Stimulated activated CD4-positive, alpha-beta T cell treated with anti-CD3 and anti-CD28 coated beads, TNF-alpha, amount 100 ng/mL, for 24 hours (primary cell): ENCODE measurements around the gene ZWILCH.
"Not testable (repeated sequence)": the region's sequence is repeated elsewhere in the genome, so short reads cannot be mapped to it uniquely, and the experiment has no call there.

Experiments
- DNase-seq, 3 experiments: peaks; one replicate each; pipeline ENCODE4 v3.0.0-alpha.2; 2020; ENCODE audit warnings: low read depth in 3 of 3

Gene ZWILCH

DNA sequence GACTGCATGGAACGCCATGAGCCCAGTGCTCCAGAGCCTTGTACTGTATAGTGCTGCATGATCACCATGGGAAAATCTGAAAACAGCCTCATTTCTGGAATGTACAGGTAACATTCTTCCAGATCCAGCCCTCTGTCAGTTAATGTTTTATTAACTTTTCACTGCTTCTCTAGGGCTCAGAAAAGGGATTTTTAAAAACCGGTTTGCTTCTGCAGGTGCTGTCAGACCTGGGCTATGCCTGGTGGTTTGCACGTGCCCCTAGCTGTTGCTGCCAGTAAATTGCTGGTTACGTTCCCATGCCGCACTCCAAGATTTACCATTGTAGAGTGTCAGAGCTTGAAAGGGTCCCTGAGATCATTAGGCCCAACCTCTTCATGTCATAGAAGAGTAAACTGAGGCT, 16.6 kb upstream of the ZWILCH start:
- no peak for DNase-seq

- no peak for DNase-seq
These were observed 15.8 kb upstream of the ZWILCH start for GRCh38 chr15:66489179-66489791.

DNA sequence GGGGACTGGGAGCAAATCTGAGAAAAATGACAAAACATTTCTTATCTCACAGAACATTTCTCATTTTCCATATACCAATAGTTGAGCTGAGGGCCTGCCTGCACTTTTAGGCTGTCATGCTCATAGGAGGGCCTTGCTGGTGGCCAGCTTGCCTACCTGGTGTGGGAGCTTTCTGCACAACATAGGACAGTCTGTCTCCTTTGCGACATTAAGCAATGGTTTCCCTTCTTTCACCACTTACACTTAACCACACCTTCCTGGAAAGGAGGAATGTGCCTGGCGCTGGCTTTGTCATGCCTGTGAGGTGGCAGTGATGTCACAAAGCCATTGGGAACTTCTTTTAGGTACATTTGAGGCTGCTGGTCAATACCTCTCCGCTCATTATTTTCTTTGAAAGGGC, 13.3 kb upstream of the ZWILCH start:
- DNase-seq = no peak

DNA sequence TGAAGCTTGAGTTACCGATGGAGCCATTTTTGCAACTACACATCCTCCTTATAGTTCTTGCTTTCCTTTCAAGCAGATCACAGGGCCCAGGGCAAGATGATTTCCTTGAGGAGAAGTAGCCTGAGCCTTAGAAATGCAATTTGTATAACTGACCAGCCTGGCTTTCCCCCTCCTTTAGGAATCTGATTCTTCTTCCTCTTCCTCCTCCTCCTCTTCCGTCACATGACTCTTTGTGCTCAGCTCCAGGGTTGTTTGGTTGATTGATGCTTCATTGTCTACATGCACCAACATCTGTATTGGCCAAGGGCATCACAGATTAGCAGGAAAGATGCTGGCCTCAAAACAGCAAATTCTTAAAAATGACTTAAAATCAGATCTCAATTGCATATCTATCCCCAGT, 10.9 kb upstream of the ZWILCH start:
- no peak for DNase-seq

GRCh38 chr15:66496951-66497501, 8.1 kb upstream of the ZWILCH start:
- DNase-seq = no peak

DNA sequence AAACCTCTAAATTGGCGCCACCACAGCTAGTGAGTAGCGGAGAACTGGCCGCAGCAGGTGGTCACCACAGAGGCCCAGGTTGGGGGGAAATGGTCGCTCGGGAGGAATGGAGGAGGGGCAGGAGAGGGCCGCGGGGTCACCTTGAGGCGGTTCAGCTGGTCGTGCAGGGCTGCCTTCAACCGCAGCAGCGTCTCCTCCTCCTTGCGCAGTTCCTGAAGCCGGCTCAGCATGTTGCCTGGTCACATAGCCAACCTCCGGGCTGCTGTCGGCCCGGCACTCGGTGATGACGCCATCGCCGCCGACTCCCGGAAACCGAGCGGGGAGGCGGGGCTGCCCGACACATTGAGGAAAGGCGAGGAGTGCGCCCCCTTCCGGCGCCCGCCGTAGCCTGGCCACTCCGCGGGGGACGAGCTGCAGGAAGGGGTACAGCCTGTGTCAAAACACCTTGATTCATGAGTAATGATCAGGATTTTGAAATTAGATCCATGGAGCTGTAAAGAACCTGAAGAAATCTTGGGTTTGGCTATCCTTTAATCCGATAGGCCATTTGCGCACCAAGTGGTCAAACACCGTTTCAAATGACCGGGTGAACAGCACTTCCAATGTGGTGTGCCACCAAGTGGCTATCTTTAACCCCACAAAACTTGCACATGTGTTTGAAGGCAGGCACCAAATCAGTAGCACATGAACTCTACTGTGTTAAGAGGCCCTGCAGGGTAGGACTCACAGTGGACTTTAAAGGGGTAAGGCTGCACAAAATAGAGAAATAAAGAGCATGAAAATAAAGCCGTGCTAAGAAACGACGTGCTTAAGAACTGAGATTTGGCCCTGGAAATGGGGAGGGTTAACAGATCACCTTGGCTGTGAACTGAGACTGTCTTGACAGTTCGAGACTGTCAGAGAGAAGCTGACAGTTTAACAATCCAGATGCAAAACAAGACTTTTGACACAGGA, 7.3 kb upstream of the ZWILCH start, which contains the start of gene SNAPC5:
SNAPC5 (minus strand) TSS at position 261 of the 954 bp plus-strand sequence; CDS start at position 230, 31 bp downstream.
- peak; percentile 95 to 98 (median 98) for DNase-seq

DNA sequence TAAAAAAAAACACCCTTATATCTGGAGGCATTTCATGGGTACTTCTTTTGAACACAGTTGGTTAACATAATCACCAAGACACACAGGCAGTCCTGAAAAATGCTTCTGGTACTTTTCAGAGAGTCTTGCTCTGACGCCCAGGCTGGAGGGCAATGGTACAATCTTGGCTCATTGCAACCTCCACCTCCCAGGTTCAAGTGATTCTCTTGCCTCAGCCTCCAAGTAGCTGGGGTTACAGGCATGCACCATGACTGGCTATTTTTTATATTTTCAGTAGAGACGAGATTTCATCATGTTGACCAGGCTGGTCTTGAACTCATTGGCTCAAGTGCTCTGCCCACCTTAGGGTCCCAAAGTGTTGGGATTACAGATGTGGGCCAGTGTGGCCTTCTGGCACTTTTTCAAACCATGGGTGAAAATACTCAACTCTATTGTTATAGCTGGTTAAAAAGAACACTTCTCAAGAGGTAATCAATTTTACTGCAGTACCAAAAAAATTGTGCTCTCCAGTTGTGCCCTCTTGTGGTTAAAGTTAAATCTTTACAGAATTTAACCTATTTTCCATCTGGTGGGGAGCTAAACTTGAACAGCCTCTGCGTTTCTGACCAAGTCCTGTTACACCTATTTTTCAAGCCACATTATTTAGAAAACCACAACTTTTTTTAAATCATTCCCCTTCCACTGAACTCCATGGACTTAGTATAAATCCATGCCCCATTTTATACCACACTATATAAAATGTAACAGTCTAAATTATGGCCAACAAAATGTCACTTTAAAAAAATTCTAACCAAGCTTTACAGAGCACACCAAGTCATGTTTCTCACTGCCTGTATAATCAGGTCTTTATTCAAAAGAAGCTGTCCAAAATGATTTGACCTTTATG, 6.4 kb upstream of the ZWILCH start:
- no peak for DNase-seq

DNA sequence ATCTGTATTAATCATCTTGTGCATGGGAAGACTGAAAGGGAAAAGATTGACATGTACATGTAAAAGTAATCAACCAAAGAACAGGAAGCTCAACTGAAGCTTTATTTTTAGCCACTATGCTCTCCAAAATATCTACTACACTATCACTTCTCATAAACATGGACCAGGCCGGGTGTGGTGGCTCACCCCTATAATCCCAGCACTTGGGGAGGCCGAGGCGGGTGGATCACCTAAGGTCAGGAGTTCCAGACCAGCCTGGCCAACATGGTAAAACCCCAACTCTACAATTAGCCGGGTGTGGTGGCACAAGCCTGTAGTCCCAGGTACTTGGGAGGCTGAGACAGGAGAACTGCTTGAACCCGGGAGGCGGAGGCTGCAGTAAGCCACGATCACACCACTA, 4.8 kb upstream of the ZWILCH start:
- not testable (repeated sequence) for DNase-seq

- DNase-seq = no peak
These were observed 2.6 kb upstream of the ZWILCH start for GRCh38 chr15:66502491-66502890.

DNA sequence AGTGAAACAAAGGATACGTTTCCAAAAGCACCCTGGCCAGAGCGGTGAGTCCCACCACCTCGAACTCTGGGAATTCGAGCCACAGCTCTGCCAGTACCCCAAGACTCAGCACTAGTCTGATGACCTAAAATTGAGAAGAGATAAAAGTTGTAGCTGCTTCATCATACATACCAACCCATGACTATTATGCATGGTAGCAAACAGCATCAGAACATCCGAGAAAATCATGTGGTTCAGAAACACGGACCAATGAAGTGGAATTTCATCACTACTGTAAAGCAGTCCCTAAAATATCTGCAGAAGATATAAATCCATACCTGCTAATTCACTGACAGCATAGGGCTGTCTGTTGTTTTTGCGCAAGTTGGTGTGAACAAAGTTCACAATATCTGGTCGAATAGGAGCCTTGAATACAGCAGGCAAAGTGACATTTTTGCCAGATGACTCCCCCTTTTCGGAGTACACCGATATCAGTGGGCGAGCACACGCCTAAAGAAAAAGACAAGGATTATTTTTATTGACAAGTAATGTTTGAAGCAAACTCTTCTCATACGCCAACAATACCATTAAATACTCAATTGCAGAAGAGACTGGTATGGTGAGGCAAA, 2.0 kb upstream of the ZWILCH start:
- DNase-seq = not testable (repeated sequence)

GRCh38 chr15:66503780-66504562, 1.2 kb upstream of the ZWILCH start:
- DNase-seq = no peak

DNA sequence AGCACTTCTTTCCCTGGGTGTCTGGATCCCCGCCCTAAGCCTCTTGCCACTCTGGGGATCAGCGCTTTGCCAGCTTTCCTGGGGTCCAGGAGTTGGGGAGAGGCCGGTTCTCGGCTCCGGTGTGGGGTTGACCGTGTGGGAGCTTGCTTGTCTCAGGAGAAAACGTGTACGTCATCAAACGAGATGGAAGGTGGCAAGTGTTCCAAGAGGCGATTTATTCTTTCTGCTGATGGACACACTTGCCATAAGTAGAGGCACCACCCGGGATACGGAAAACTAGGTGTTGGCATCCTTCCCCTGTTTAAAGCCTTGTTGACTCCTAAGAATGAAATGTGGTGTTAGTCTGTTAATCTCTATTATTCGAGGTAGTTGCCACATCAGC, 295 bp downstream of the ZWILCH start:
- no peak for DNase-seq

DNA sequence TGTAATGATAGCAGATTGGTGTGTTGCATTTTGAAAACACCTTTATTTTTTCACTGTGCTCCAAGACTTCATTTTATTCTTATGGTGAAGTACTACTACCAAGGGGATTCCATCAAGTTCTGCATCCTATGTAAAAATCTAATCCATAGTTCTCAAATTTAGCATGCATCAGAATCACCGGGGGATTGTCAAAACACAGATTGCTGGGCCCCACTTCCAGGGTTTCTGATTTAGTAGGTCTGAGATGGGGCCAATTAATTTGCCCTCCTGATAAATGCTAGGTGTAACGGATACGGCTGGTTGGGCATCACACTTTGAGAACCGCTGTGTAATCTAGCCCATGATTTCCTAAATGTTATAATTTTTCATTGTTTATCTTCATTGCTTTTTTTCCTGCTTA, 692 bp downstream of the ZWILCH start:
- no peak for DNase-seq

GRCh38 chr15:66508293-66508883, 3.3 kb downstream of the ZWILCH start:
- DNase-seq = no peak

GRCh38 chr15:66514586-66514985, 9.5 kb downstream of the ZWILCH start:
- DNase-seq = no peak

- DNase-seq = no peak
These were observed 10.8 kb downstream of the ZWILCH start for GRCh38 chr15:66515901-66516322.

DNA sequence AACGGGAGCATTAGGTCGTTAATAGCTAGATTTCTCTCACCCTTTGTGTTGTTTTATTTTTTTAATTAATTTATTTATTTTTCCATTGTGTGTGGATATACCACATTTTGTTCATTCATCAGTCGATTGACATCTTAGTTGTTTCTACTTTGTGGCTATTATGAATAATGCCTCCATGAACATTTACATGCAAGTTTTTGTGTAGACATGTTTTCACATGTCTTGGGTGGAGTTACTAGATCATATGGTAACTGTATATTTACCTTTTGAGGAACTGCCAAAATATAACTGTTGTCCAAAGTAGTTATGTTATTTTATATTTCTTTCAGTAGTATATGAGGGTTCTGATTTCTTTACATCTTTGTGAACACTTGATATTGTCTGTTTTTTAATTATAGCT, 18.8 kb downstream of the ZWILCH start:
- no peak for DNase-seq

DNA sequence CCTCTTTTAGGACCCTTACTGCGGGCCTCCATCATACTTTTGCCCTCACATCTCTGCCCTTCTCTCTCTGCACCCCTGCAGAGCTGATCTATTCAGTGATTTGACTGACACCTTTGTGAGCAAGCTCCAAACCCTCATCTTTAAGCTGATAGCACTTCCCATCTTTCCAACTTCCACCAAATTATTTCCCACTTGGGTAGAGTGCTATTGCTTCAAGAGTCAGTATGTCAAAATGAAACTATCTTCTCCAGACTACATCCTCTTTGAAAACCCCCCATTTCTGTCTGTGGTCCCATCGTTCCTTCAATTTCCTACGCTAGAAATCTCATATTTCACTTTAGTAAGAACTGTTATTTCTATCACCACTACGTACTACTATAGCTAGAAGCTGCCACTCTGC, 19.7 kb downstream of the ZWILCH start:
- DNase-seq = no peak

- DNase-seq = no peak
These were observed 29.9 kb downstream of the ZWILCH start for GRCh38 chr15:66535056-66535455.

- DNase-seq = no peak
These were observed 37.8 kb downstream of the ZWILCH start for GRCh38 chr15:66542896-66543295.
